ENCODE results near the gene M1AP. TPM values are rescaled to one million over a fixed set of nuclear protein-coding genes. Genes with fewer than 3 reads are reported as not detected.

M1AP gene
- total and polyA plus RNA-seq, 2 of the 4 experiments (the other 2 are of a cell fraction): 0.03 TPM; not detected in 1

DNA sequence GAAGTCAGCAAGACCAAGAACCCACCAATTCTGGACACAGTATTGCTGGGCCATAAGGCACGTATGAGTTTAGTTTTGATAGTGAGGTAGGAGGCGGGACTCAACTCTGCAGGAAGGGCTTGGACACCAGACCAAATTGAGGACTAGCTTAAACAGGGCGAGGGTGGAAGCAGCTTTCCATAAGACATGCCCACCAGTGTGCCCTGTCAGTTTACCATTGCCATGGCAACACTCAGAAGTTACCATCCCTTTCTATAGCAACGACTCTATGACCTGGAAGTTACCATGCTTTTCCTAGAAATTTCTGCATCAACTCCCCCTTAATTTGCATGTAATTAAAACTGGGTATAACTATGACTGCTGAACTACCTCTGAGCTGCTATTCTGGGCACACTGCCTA lies 2.8 kb downstream of the M1AP start:
- no peak overlapping the region for H3K27ac ChIP-seq (ENCODE audit: insufficient read depth, low read length)
- H3K18ac ChIP-seq (ENCODE audit: low read depth, low read length): no peak overlapping the region
- H3K79me1 ChIP-seq (ENCODE audit: low read depth in 1 of 2, low read length in 2 of 2): no peaks in the 10 kb centered on the region
- H3K9me3 ChIP-seq (ENCODE audit: control insufficient read depth, insufficient read depth, low read length): no peaks in the 10 kb centered on the region
- H2BK20ac ChIP-seq (ENCODE audit: low read depth, low read length): no peak overlapping the region
- H3K4me2 ChIP-seq (ENCODE audit: low read depth, low read length): no peak overlapping the region
- no peak overlapping the region for H2BK5ac ChIP-seq (ENCODE audit: low read depth, low read length, poor library complexity, severe bottlenecking)
- no CpG with 5 or more reads among the region's 4 CpGs for WGBS, 2 experiments (ENCODE audit: extremely low coverage in 2 of 2, insufficient read length in 1 of 2)
- no peak overlapping the region for H2AK9ac ChIP-seq (replicated peaks; ENCODE audit: low read depth, low read length, poor library complexity)
- no peak overlapping the region for H2BK120ac ChIP-seq (ENCODE audit: low read depth, low read length)
- H4K8ac ChIP-seq (ENCODE audit: low read depth in 2 of 2, low read length in 2 of 2): no peak overlapping the region
- H4K20me1 ChIP-seq (ENCODE audit: insufficient read depth, low read length): no peaks in the 10 kb centered on the region
- intact Hi-C loops (cut with micrococcal nuclease) (no loop called here), dilution Hi-C loops (cut with HindIII; ENCODE audit: low sequenced_read_pairs, unreplicated experiment) (no loop called here), in situ Hi-C loops (cut with MboI; ENCODE audit: low sequenced_read_pairs) (no loop called here)
- no peak overlapping the region for H2AK5ac ChIP-seq (ENCODE audit: low read depth, low read length)
- H2BK15ac ChIP-seq (ENCODE audit: low read depth, low read length): no peak overlapping the region
- H3K36me3 ChIP-seq (ENCODE audit: control insufficient read depth, insufficient read depth, low read length): no peaks in the 10 kb centered on the region
- no peak overlapping the region for H3K56ac ChIP-seq (ENCODE audit: extremely low read depth, insufficient read depth, low read length)
- no peak overlapping the region for H4K91ac ChIP-seq (ENCODE audit: insufficient read depth, low read depth, low read length)
- no peaks in the 10 kb centered on the region for H3K4me1 ChIP-seq (ENCODE audit: control insufficient read depth, insufficient read depth, low read length)
- no peak overlapping the region for H2AFZ ChIP-seq (replicated peaks; ENCODE audit: low read length, poor library complexity)
- ATAC-seq (ENCODE audit: low read depth) (no peak), DNase-seq (no peak)
- CTCF ChIA-PET: no interaction called here
- H3K14ac ChIP-seq (replicated peaks; ENCODE audit: low read depth, low read length): no peak overlapping the region
- H3K4me3 ChIP-seq (ENCODE audit: insufficient read depth, low read depth, low read length): no peak overlapping the region
- no peak overlapping the region for H4K5ac ChIP-seq (ENCODE audit: low read depth, low read length)
- no peak overlapping the region for H3K4ac ChIP-seq (ENCODE audit: low read depth, low read length)
- POLR2A ChIA-PET (ENCODE audit: unreplicated experiment): no interaction called here
- TF ChIP-seq POLR2A (IDR thresholded peaks at IDR 0.05; ENCODE audit: low read depth, low read length) (no peak), FOS (IDR thresholded peaks at IDR 0.05; ENCODE audit: low read depth, low read length) (no peak), CEBPB (IDR thresholded peaks at IDR 0.05; ENCODE audit: low read depth, low read length) (no peak), RFX5 (IDR thresholded peaks at IDR 0.05; ENCODE audit: low read depth, low read length) (no peak), BHLHE40 (IDR thresholded peaks at IDR 0.05; ENCODE audit: low read depth, low read length) (no peak), SMC3 (IDR thresholded peaks at IDR 0.05; ENCODE audit: low read depth, low read length) (no peak), MXI1 (IDR thresholded peaks at IDR 0.05; ENCODE audit: borderline replicate concordance, low read depth, low read length) (no peak), CHD1 (IDR thresholded peaks at IDR 0.05; ENCODE audit: low read depth, low read length) (no peak), ELK1 (IDR thresholded peaks at IDR 0.05; ENCODE audit: borderline replicate concordance, low read depth, low read length) (no peak)
- TF ChIP-seq, protein P1, sequence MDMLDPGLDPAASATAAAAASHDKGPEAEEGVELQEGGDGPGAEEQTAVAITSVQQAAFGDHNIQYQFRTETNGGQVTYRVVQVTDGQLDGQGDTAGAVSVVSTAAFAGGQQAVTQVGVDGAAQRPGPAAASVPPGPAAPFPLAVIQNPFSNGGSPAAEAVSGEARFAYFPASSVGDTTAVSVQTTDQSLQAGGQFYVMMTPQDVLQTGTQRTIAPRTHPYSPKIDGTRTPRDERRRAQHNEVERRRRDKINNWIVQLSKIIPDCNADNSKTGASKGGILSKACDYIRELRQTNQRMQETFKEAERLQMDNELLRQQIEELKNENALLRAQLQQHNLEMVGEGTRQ (IDR thresholded peaks at IDR 0.05; ENCODE audit: low read depth, low read length): no peak
- no TSS peak for BruUV-seq (replicated peaks)
- no peak overlapping the region for H3K9ac ChIP-seq (ENCODE audit: low read depth, low read length)
- H3K9me1 ChIP-seq (ENCODE audit: insufficient read depth, low read length): no peaks in the 10 kb centered on the region
- peaks cover 26% of the 10 kb centered on the region for H3K27me3 ChIP-seq (ENCODE audit: control insufficient read depth, insufficient read depth, low read length)
- no peak overlapping the region for H3K23ac ChIP-seq (ENCODE audit: low read depth, low read length)
